MM.1S (cell line): Measurements from ENCODE around the gene XRCC6.
"Not testable (repeated sequence)": the region's sequence is repeated elsewhere in the genome, so short reads cannot be mapped to it uniquely, and the experiment has no call there.

ENCODE experiments used
- DNase-seq: peaks from one replicate; pipeline ENCODE4 v3.0.0-alpha.2; 2015
- H2AFZ ChIP-seq: fragments of 300-600 bp; sonication (generic); 2 replicates; pipeline ENCODE4 v1.6.0; 2016; ENCODE audit warnings: antibody characterized with exemption, low read length
- H3F3A ChIP-seq: fragments of 300-600 bp; sonication (generic); 2 replicates; pipeline ENCODE4 v1.6.1; 2016; ENCODE audit warnings: mild to moderate bottlenecking, antibody characterized with exemption, low read length, moderate library complexity, mixed read lengths; ENCODE audit not compliant: insufficient read depth
- H3K27ac ChIP-seq: fragments of 300-600 bp; sonication (generic); 2 replicates; pipeline ENCODE4 v1.5.1; 2016; ENCODE audit warnings: mild to moderate bottlenecking, low read length
- H3K27me3 ChIP-seq: fragments of 300-600 bp; sonication (generic); replicated peaks from 2 replicates; pipeline ENCODE4 v1.6.0; 2016; ENCODE audit warnings: low read length; ENCODE audit not compliant: insufficient read depth
- H3K36me3 ChIP-seq: fragments of 300-600 bp; sonication (generic); replicated peaks from 2 replicates; pipeline ENCODE4 v1.6.1; 2016; ENCODE audit warnings: mild to moderate bottlenecking, low read length, mixed read lengths; ENCODE audit not compliant: insufficient read depth
- H3K4me1 ChIP-seq: fragments of 300-600 bp; sonication (generic); 2 replicates; pipeline ENCODE4 v1.6.1; 2016; ENCODE audit warnings: low read length, mixed read lengths
- H3K4me2 ChIP-seq: fragments of 300-600 bp; sonication (generic); 2 replicates; pipeline ENCODE4 v1.6.0; 2016; ENCODE audit warnings: low read depth, low read length
- H3K4me3 ChIP-seq: fragments of 300-600 bp; sonication (generic); 2 replicates; pipeline ENCODE4 v1.5.1; 2016; ENCODE audit warnings: low read length, mixed read lengths
- H3K79me2 ChIP-seq: fragments of 300-600 bp; sonication (generic); 2 replicates; pipeline ENCODE4 v1.6.1; 2016; ENCODE audit warnings: mixed run types, low read length, mixed read lengths
- H3K9ac ChIP-seq: fragments of 300-600 bp; sonication (generic); 2 replicates; pipeline ENCODE4 v1.6.1; 2016; ENCODE audit warnings: low read length, mixed read lengths
- H3K9me2 ChIP-seq: fragments of 300-600 bp; sonication (generic); replicated peaks from 2 replicates; pipeline ENCODE4 v1.6.1; 2016; ENCODE audit warnings: mild to moderate bottlenecking, low read length, mixed read lengths; ENCODE audit not compliant: insufficient read depth
- H3K9me3 ChIP-seq: fragments of 300-600 bp; sonication (generic); replicated peaks from 2 replicates; pipeline ENCODE4 v1.6.1; 2016; ENCODE audit warnings: mild to moderate bottlenecking, low read length, mixed read lengths; ENCODE audit not compliant: insufficient read depth
- H4K20me1 ChIP-seq: fragments of 300-600 bp; sonication (generic); 2 replicates; pipeline ENCODE4 v1.6.1; 2016; ENCODE audit warnings: mild to moderate bottlenecking, low read length, moderate library complexity, mixed read lengths; ENCODE audit not compliant: insufficient read depth
- CTCF ChIP-seq: fragments of 300-600 bp; sonication (generic); IDR thresholded peaks from 2 replicates; pipeline ENCODE4 v1.5.1; 2016; ENCODE audit warnings: antibody characterized with exemption, low read length, mixed read lengths
- EZH2 ChIP-seq: fragments of 300-600 bp; sonication (generic); optimal IDR thresholded peaks from 2 replicates; pipeline ENCODE3; 2017; ENCODE audit warnings: low read depth, mild to moderate bottlenecking, antibody characterized with exemption, low read length, mixed read lengths
- EZH2phosphoT487 ChIP-seq: fragments of 300-600 bp; sonication (generic); IDR thresholded peaks from 2 replicates; pipeline ENCODE4 v1.6.1; 2018; ENCODE audit warnings: antibody characterized with exemption, low read length

The XRCC6 gene

DNA sequence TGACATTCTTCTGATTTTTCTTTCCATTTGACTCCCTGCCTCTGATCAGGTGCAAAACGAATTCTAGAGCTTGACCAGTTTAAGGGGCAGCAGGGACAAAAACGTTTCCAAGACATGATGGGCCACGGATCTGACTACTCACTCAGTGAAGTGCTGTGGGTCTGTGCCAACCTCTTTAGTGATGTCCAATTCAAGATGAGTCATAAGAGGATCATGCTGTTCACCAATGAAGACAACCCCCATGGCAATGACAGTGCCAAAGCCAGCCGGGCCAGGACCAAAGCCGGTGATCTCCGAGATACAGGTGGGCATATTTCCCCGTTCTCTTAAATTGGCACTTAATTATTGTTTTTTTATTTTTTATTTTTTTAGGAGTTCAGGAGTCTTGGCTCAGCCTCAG lies 15.4 kb downstream of the XRCC6 start:
- Histone ChIP-seq H3K4me3 (no peak overlapping the region), H3K9me3 (no peaks in the 10 kb centered on the region), H3K27me3 (no peaks in the 10 kb centered on the region), H3K79me2 (peaks cover 71% of the 10 kb centered on the region), H3K27ac (no peak overlapping the region), H3F3A (no peaks in the 10 kb centered on the region), H3K9me2 (no peaks in the 10 kb centered on the region), H2AFZ (no peak overlapping the region), H3K4me2 (no peak overlapping the region), H3K4me1 (no peaks in the 10 kb centered on the region), H4K20me1 (no peaks in the 10 kb centered on the region), H3K36me3 (peaks cover 23% of the 10 kb centered on the region), H3K9ac (no peak overlapping the region)
- DNase-seq = no peak
- TF ChIP-seq EZH2 (no peak), EZH2phosphoT487 (no peak), CTCF (no peak)

GRCh38 chr22:41637623-41638022 lies 16.5 kb downstream of the XRCC6 start:
- Histone ChIP-seq H3K79me2 (peaks cover 77% of the 10 kb centered on the region), H3K36me3 (peaks cover 23% of the 10 kb centered on the region)
- DNase-seq, H4K20me1 ChIP-seq, H3K4me2 ChIP-seq, H3K4me3 ChIP-seq, H3K4me1 ChIP-seq, H3F3A ChIP-seq, H3K27ac ChIP-seq, H3K9ac ChIP-seq, H3K9me3 ChIP-seq, H3K9me2 ChIP-seq, H2AFZ ChIP-seq, H3K27me3 ChIP-seq: not testable (repeated sequence)

DNA sequence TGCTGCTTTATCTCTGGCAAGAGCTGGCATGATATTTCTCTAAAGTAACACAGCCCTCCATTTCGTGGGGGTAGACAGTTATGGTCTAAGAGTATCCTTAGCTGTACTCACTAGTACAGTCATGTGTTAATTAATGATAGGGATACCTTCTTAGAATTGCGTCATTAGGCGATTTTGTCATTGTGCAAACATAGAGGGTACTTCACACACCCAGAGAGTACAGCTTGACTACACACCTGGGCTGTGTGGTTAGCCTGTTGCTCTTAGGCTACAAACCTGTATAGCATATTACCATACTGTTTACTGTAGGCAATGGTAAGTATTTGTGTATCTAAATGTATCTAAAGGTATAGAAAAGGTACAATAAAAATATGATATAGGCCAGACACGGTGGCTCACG lies 17.0 kb downstream of the XRCC6 start:
- Histone ChIP-seq H4K20me1 (no peaks in the 10 kb centered on the region), H3K4me1 (no peaks in the 10 kb centered on the region), H3K27me3 (no peaks in the 10 kb centered on the region), H3K4me2 (no peak overlapping the region), H3K27ac (no peak overlapping the region), H3K9me3 (no peaks in the 10 kb centered on the region), H3K9ac (no peak overlapping the region), H3K36me3 (peaks cover 23% of the 10 kb centered on the region), H3K9me2 (no peaks in the 10 kb centered on the region), H2AFZ (no peak overlapping the region), H3K4me3 (no peak overlapping the region), H3K79me2 (peaks cover 82% of the 10 kb centered on the region), H3F3A (no peaks in the 10 kb centered on the region)
- no peak for DNase-seq
- no peak for TF ChIP-seq EZH2phosphoT487
- TF ChIP-seq CTCF = no peak
- TF ChIP-seq EZH2 = no peak

DNA sequence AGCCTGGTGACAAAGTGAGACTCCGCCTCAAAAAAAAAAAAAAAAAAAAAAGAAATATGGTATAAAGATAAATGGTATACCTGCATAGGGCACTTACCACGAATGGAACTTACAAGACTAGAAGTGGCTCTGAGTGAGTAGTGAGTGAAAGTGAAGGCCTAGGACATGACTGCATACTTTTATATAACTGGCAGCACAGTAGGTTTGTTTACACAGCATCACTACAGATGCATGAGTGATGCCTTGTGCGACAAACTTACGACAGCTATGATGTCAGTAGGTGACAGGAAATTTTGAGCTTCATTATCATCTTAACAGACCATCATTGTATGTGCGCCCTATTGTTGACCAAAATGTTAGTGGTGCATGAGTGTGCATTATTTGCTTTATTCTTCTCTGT lies 17.7 kb downstream of the XRCC6 start:
- Histone ChIP-seq H3K4me2 (no peak overlapping the region), H3K27me3 (no peaks in the 10 kb centered on the region), H2AFZ (no peak overlapping the region), H3K4me1 (no peaks in the 10 kb centered on the region), H3F3A (no peaks in the 10 kb centered on the region), H3K36me3 (peaks cover 23% of the 10 kb centered on the region), H3K79me2 (peaks cover 82% of the 10 kb centered on the region), H3K9me3 (no peaks in the 10 kb centered on the region), H3K27ac (no peak overlapping the region), H4K20me1 (no peaks in the 10 kb centered on the region), H3K4me3 (no peak overlapping the region), H3K9me2 (no peaks in the 10 kb centered on the region), H3K9ac (no peak overlapping the region)
- TF ChIP-seq EZH2 (no peak), CTCF (no peak), EZH2phosphoT487 (no peak)
- DNase-seq = no peak
